Hepatocyte (in vitro differentiated cells): ENCODE data around the gene GRAMD1A.

Experiments
- CTCF ChIP-seq: fragments of 200-600 bp; sonication (generic); IDR thresholded peaks from 2 replicates; pipeline ENCODE4 v1.5.1; 2016; ENCODE audit warnings: antibody characterized with exemption, mild to moderate bottlenecking; ENCODE audit not compliant: poor library complexity
- EZH2phosphoT487 ChIP-seq: fragments of 200-600 bp; sonication (generic); IDR thresholded peaks from one replicate; pipeline ENCODE4 v1.6.1; 2018; ENCODE audit warnings: antibody characterized with exemption, mild to moderate bottlenecking, low read depth, moderate library complexity; ENCODE audit not compliant: unreplicated experiment, severe bottlenecking

DNA sequence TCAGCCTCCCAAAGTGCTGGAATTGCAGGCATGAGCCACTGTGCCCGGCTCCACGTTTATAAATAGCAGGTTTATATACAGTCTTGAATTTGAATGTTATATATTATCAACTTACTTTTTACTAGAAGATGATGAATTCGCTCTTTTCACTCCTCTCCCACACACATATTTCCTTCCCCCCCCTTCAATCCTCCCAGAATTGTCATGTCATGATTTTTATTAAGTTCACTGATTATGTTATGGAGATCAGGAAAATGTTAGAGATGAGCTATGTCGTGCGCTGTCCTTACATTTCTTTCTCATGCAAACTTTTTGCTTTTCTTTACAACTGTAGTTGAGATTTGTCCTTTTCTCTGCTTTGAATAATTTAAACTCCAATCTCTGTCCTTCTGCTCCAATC, 17.8 kb upstream of the GRAMD1A start:
- TF ChIP-seq CTCF: no peak
- TF ChIP-seq EZH2phosphoT487: no peak
